ENCODE results near the gene FAT4.

- no peak for TF ChIP-seq CTCF (IDR thresholded peaks at IDR 0.05)
- peak; percentile 28 for TF ChIP-seq EZH2 (IDR thresholded peaks at IDR 0.05; ENCODE audit: borderline replicate concordance, insufficient read depth, low read depth, low read length, poor library complexity, severe bottlenecking)
Observed at GRCh38 chr4:125314676-125315575, at the start of gene FAT4.

All from B cell (primary cell).